Measurements from ENCODE around the gene C14orf132.

Gene C14orf132

GRCh38 chr14:96083667-96084320 is 44.6 kb downstream of the C14orf132 start:
- DNase-seq (ENCODE audit: low spot score): no peak

- no peak for DNase-seq (ENCODE audit: low spot score)
These were observed 45.6 kb downstream of the C14orf132 start for GRCh38 chr14:96084796-96085195.

GRCh38 chr14:96085369-96085768 is 46.2 kb downstream of the C14orf132 start:
- DNase-seq (ENCODE audit: low spot score): no peak

- DNase-seq (ENCODE audit: low spot score): no peak
These were observed 46.9 kb downstream of the C14orf132 start for GRCh38 chr14:96086032-96086431.

GRCh38 chr14:96086574-96087077 is 47.5 kb downstream of the C14orf132 start:
- DNase-seq (ENCODE audit: low spot score): no peak

- no peak for DNase-seq (ENCODE audit: low spot score)
These were observed 48.9 kb downstream of the C14orf132 start for GRCh38 chr14:96088074-96088473.

GRCh38 chr14:96088481-96088880 is 49.3 kb downstream of the C14orf132 start:
- no peak for DNase-seq (ENCODE audit: low spot score)

GRCh38 chr14:96088911-96089310 is 49.7 kb downstream of the C14orf132 start:
- DNase-seq (ENCODE audit: low spot score): no peak

GRCh38 chr14:96089401-96089800 is 50.2 kb downstream of the C14orf132 start:
- no peak for DNase-seq (ENCODE audit: low spot score)

- no peak for DNase-seq (ENCODE audit: low spot score)
These were observed 51.4 kb downstream of the C14orf132 start for GRCh38 chr14:96090441-96091148.

GRCh38 chr14:96091149-96091693 is 52.1 kb downstream of the C14orf132 start:
- no peak for DNase-seq (ENCODE audit: low spot score)

- DNase-seq (ENCODE audit: low spot score): no peak
These were observed 52.8 kb downstream of the C14orf132 start for GRCh38 chr14:96091941-96092411.

GRCh38 chr14:96092936-96093335 is 53.8 kb downstream of the C14orf132 start:
- DNase-seq (ENCODE audit: low spot score): no peak

GRCh38 chr14:96094211-96094610 is 55.0 kb downstream of the C14orf132 start:
- no peak for DNase-seq (ENCODE audit: low spot score)

- no peak for DNase-seq (ENCODE audit: low spot score)
These were observed 55.5 kb downstream of the C14orf132 start for GRCh38 chr14:96094656-96095055.

- DNase-seq (ENCODE audit: low spot score): no peak
These were observed 55.9 kb downstream of the C14orf132 start for GRCh38 chr14:96095058-96095457.

GRCh38 chr14:96095581-96096476 is 56.7 kb downstream of the C14orf132 start:
- DNase-seq (ENCODE audit: low spot score): no peak

- no peak for DNase-seq (ENCODE audit: low spot score)
These were observed 57.8 kb downstream of the C14orf132 start for GRCh38 chr14:96096639-96097610.

- DNase-seq (ENCODE audit: low spot score): no peak
These were observed 58.6 kb downstream of the C14orf132 start for GRCh38 chr14:96097752-96098151.

- DNase-seq (ENCODE audit: low spot score): no peak
These were observed 59.3 kb downstream of the C14orf132 start for GRCh38 chr14:96098309-96098998.

Measured in CD4-positive, alpha-beta T cell treated with Interleukin-2 at 100 ng/mL for 4 hours (primary cell).